Renal cortex interstitium (tissue), 11 donors: ENCODE measurements around the gene MERTK. TPM values are rescaled to one million over a fixed set of nuclear protein-coding genes. Genes with fewer than 3 reads are reported as not detected.
A peak's percentile ranks its signal among the peaks of the same experiment; 100 is the strongest.
"Not testable (repeated sequence)": the region's sequence is repeated elsewhere in the genome, so short reads cannot be mapped to it uniquely, and the experiment has no call there.

Source experiments
- DNase-seq, 11 donors: peaks; one replicate each; pipeline ENCODE4 v3.0.0-alpha.2; 2013; ENCODE audit warnings: low read depth in 9 of 11, low spot score in 4 of 11; ENCODE audit errors: extremely low read depth in 1 of 11
- polyA plus RNA-seq, 3 donors: library from polyadenylated mRNA; unstranded; fragments of 120-200 nt; gene quantifications; one replicate each; pipeline ENCODE4 v1.2.1, GENCODE V29; 2013; ENCODE audit not compliant: insufficient read length in 3 of 3

MERTK gene
- polyA plus RNA-seq, 3 donors, result 17.0 to 20.4 (median 18.7) TPM

DNA sequence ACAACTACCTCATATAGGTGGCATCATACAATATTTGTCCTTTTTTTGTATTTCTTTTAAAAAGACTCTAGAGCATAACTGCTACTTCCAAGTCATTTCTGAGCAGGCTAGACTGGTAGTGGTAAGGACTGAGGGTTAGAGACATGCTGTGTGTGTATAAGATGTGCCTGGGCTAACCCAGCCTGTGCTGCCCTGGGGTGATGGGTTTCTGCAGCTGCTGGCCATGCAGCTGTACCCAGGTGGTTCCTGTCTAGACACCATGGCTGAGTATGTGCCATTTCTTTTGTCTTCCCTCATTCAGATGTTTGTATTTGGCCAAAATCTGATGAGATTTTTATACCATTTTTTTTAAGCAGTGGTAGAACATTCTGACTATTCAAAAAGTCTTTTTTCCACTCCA lies 40.0 kb downstream of the MERTK start:
- DNase-seq, result no peak

DNA sequence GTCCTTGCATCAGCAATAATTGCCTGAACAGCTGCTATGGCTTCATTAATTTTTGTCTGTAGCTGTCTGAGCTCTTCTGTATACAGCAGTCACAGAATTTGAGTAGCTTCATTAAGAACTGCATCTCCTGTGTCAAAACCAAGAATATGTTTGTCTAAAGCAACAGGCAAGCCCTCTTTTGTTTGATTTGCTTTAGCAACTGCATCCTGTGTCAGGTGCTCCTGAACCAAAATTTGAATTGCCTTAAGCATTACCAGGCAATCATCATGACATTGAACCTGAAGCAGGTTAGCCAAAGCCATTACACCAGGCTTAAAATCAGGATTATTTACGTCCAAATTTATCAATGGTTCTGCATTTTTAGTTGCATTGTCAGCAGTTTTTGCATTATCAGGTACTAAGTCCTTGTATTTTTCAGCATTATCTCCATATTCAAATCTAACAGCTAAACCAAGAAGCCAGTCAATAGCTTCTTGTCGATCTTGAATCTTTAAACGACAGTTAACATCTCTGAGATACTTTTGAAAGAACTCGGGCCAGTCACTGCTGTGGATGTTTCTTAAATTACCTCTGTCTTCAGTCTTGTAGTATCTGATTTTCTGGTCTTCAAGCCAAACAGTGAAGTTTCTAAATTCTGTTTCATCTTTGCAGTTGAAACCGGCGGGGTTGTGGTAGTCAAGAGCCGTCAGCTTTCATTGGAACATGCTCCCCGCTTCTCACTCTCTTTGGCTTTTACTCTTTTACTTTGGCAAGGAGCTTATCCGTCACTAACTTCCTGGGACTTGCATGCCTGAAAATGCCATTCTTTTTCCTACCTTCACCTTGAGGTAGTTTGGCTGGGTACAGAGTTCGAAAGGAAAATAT lies 42.2 kb downstream of the MERTK start:
- no peak for DNase-seq

DNA sequence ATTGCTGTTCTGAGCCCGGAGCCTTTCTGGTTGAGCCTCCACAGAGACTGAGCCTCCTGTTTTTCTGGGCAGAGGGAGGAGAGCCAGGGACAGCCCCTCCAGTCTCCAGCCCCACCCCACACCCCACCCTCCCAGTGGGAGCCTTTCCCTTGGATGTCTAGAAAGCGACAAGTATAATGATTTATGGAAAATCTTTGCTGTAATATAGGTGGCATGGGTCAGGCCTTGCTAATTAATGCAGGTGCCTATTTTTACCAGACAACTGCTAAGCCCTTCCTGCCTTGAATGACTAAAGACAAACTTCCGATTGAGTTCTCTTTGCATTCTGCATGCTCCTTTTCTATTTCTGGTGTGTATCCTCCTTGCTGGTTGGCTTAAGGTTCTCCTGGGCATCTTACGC lies 43.1 kb downstream of the MERTK start:
- DNase-seq, result no peak

DNA sequence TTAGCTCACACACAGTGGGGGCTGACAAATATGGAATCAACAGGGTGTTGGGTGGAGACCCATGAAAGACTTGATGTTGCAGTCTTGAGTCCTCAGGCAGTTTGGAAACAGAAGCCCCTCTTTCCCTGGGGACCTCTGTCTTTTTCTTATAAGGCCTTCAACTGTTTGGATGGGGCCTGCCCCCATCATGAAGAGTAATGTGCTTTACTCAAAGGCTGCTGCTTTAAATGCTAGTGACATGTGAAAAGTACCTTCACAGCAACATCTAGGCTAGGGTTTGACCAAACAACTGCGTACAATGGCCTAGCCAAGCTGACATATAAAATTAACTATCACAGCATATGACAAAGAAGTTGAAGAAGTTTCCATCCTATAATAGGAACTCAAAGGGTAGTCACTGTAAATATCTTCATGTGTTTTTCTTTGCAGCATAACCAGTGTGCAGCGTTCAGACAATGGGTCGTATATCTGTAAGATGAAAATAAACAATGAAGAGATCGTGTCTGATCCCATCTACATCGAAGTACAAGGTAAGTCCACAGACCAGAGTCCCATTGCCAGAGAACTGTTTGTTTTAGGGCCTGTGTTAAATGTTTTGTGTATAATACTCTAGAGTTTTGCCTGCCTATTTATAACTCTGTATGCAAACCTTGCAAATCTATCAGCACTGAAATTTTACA lies 46.3 kb downstream of the MERTK start:
- DNase-seq, result no peak

DNA sequence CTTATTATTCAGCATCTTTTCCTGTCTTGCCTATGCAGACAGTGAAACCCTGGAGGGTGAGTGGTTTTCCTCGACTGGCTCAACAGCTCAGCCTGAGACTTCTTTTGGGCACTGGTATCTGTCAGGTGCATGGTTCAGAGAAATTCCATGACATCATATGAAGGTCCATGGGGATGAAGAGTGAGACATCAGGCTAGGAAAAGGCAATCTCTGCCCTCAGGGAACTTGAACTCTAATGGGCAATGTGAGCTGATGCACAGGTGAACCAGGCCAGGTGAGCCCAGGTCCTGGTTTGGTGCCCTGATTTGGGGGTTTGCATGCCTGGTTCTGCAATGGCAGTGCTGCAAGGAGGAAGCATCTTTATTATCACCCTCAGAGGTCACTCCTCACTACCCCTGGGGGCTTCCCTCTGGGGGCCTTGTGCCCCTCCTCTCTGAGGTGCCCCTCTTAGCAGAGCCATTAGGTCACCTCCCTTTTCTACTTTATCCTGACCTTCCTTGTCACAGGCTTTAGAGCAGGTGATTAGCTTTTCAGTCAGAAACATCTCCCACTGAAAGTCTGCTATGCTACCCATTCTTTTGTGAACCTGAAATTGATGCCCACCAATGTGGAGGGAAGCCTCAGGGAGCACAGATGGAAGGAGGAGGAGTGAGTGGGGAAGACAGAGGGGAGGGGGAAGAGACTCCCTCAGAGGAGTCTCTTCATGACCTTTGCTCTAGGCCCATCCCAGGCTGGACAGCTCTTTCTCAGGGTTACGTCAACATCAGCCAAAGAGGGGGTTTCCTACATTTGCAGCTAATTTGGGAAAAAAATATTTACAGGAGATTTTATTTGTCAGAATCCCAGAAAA lies 47.3 kb downstream of the MERTK start:
- DNase-seq, result no peak

DNA sequence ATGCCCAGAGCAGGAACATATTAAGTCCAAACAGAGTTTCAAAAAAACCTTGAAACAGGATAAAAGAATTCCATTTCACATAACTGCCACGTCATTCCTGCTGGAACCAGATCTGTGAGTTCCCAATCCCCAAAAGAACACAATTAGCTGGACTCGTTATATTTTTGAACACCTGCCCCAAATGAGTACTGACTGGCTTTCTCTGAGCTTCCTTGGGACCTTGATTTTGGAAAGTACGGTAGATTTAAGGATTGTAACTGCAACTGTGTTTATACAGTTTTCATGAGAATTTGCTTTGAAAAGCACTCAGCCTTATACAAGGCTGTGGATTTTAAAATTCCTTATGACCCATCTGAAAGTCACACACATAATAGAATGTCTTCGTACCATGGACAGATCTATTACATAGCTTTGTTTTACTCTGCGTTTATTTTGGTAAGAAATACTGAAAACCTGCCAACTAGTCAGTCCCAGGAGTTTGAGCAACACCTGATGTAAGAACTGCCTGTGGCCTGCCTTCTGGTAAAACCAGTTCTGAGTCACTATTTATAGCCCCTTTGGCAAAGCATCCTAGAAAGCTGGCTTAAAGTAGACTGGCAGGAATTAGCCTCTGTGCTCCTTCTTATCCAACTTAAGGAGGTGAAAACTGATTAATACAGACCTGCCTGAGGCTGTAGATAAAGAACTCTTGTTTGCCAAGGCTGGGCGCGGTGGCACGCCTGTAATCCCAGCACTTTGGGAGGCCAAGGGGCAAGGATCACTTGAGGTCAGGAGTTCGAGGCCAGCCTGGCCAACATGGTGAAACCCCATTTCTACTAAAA lies 48.1 kb downstream of the MERTK start:
- DNase-seq, result peak in 5 of 11 donors; percentile 20 to 38 (median 24)

DNA sequence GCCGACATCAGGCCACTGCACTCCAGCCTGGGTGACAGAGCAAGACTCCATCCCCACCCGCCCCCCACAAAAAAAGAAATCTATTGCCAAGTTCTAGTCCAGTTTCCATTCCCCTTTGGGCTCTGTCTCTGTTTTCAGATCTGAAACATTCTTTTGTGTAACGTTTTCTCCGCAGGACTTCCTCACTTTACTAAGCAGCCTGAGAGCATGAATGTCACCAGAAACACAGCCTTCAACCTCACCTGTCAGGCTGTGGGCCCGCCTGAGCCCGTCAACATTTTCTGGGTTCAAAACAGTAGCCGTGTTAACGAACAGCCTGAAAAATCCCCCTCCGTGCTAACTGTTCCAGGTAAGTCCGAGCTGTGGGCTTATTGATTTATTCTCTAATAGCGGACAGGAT lies 48.8 kb downstream of the MERTK start:
- no peak for DNase-seq

DNA sequence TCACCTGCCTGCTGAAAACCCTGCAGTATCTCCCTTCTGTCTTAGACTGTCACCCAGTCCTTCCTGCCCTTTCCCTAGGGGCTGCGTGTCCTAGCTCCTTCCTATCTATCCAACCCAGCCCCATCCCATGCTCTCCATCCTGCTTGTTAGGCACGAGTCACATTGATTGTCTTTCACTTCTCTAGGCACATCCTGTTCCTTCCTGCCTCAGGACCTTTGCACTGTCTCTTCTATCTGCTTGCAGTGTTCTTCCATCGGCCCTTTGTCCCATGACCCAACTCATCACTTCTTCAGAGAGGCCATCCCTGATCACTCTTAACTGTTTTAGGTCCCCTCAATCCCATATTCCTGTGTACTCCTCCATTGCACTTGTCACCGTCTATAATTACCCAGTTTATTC lies 50.4 kb downstream of the MERTK start:
- no peak for DNase-seq

DNA sequence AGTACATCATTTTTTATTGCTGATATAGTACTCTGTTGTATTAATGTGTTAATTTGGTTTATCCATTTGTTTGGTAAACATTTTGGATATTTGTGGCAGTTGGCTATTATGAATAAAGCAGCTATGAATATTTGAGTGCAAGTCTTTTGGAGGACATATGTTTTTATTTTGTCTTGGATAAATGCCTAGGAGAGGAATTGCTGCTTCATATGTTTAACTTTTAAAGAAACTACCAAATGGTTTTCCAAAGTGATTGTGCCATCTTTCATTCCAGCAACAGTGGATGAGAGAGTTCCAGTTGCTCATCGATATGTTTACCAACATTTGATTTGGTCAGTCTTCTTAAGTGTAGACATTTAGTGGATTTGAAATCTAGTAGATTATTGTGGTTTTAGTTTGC lies 51.8 kb downstream of the MERTK start:
- no peak for DNase-seq

DNA sequence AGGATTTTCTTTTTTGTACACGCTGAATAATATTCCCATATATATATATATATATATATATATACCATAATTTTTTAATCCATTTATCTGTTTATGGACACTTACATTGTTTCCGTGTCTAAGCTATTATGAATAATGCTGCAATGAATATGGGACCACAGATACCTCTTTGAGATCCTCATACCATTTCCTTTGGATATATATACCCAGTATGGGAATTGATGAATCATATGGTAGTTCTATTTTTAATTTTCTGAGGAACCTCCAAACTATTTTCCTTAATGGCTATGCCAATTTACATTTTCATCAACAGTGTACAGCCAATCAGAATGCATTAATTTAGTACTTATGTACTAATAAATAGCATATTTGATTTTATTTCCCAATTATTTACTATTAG lies 53.1 kb downstream of the MERTK start:
- DNase-seq, result no peak

DNA sequence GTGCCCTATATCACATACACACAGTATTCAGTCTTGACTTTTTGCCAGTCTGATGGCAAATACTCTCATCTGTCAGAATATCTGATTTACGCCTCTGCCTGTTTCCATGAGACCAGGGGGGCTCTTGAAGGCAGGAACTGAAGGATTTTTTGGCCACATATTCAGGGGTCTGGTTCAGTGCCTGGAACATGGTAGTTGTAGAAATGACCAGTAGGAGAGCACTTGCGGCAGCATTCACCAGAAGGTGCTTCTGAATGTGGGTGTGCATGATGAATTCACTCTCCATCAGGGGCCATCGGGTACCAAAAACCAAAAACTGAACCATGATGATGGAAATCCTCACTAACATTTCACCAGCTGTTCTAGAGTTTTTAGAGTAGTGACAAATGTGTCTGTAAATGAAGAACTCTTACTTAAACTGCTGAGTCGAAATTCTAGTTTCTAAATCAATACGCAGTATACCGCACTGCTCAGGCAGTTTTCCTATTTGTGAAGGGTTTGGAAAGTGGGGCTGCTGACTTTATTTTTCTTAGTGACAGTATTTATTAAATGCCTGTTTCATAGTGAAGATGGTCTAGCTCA lies 54.6 kb downstream of the MERTK start:
- DNase-seq, result no peak

DNA sequence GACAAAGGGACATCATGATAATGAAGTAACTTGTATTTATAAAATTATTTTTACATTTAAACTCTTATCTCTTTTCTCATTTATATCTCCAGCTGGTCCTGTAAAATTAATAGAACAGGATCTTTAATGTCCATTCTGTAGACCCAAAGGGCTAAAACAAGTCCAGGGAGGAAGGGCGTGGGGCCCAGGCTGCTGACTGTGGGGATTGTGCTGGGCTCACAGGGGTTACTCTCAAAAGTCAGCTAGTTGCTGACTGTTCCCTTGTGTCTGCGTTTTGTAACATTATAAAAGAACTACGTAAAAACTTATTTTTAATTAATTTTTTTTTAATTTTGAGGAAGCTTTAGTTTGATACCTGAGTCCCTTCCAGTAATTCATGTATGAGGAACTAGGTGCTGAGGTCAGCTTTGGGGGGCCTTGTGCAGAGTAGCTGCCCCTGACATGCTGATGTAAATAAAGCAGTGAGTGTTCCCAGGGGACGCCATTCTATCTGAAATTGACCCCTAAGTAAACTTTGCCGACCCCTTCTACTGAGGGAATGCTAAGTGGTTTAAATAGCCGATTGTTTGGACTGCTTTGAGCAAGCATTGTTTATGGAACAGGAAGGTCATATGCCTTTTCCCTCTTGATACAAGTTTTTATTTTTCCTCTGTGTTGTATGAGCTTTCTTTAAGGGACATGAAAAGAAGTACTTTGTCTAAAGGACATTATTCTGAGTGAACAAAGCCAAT lies 56.4 kb downstream of the MERTK start:
- DNase-seq, result no peak

DNA sequence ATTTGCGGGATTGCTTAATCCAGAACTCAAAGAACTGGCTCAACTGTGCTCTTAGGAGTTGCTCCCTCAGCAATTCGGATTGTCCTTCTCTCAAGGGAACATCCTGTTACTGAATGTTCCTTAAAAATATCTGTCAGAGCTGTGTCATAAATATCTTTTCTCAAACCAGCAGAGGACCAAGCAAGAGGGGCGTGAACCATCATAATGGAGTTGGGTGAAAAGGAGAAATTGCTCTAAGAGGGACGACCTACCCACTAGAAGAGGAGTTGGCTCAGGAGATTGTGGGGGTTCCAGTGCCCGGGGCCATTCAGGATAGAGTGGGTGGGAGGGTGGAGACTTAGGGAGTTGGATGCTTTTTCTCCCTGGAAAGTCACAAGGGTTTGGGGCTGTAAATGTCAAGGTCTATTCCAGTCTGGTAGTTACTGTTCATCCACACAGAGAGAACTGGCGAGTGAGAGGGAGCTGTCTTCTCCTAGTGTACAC lies 59.5 kb downstream of the MERTK start:
- DNase-seq, result no peak

DNA sequence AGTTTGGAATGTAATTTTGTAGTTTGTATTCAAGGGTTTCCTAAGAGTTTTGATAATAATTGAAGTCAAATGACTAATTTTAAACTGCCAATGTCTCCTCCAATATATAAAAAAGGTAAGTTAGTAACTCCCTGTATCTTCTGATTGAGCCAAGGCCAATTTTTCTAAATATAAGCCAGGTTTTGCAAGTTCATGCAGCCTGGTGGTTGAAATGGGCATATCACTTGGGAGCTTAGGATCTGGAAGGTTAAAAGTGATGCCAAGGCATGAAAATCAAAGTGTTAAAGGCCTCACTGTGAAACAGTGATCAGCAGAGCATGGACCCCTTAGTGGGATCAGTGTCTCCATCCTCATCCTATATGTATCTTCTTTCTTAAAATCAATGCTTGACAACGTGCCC lies 60.5 kb downstream of the MERTK start:
- no peak for DNase-seq

DNA sequence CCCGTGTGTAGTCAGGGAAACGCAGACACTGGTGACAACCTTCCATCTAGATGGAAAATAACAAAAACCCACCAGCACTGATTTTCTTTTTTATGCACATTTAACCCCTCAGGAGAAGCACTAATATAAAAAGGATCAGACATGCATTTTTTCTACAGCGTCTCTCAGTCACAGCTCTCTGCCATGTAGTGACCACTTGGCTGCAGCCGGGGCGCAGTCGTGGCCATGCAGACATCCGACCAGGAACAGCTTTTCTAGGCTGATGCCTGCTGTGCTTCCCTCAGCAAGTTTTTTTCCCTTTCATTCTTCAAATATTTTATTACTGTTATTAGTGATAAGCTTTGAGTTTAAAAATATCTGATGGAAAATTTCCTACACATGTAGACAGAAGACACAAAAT lies 63.3 kb downstream of the MERTK start:
- DNase-seq, result no peak

DNA sequence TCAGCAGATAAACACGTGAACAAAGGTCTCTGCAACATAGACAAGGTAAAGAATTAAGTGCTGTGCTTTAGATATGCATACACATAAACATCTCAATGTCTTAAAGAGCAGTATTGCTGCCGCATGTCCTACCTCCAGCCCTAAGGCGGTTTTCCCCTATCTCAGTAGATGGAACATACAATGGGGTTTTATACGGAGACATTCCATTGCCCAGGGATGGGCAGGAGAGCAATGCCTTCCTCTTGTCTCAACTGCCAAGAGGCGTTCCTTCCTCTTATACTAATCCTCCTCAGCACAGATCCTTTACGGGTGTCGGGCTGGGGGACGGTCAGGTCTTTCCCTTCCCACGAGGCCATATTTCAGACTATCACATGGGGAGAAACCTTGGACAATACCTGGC lies 64.7 kb downstream of the MERTK start:
- not testable (repeated sequence) for DNase-seq

DNA sequence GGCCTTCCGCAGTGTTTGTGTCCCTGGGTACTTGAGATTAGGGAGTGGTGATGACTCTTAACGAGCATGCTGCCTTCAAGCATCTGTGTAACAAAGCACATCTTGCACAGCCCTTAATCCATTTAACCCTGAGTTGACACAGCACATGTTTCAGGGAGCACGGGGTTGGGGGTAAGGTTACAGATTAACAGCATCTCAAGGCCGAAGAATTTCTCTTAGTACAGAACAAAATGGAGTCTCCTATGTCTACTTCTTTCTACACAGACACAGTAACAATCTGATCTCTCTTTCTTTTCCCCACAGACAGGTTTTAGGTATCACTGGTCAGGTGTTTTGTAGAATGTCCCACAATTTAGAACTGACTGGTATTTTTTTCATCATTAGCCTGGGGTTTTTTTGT lies 65.1 kb downstream of the MERTK start:
- not testable (repeated sequence) for DNase-seq

DNA sequence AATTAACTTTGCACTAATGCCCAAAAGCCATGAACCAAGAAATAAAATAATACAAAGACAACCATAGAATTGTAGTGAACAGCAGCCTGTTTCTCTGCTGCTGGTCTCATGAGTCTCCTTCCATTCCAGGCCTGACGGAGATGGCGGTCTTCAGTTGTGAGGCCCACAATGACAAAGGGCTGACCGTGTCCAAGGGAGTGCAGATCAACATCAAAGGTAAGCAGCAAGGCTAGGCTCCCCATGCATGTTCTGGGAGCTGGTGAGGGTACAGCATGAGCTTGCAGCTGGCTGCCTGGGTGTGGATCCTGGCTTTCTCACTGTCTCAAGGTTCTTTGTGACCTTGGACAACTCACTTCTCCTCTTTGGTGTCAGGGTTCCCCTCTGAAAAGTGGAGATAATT lies 66.7 kb downstream of the MERTK start:
- no peak for DNase-seq
